Subcutaneous abdominal adipose tissue (tissue), 5 donors: ENCODE results near the gene GATC.

Source experiments
- H3K27ac ChIP-seq: one replicate; pipeline ENCODE4 v1.7.0; 2013; ENCODE audit warnings: low read depth, mild to moderate bottlenecking, inconsistent platforms, low read length, moderate library complexity
- H3K27me3 ChIP-seq, 5 donors: one replicate each; pipeline ENCODE4 v1.7.0; 2013; ENCODE audit warnings: low read length in 5 of 5, inconsistent platforms in 1 of 5; ENCODE audit not compliant: control insufficient read depth in 5 of 5, insufficient read depth in 4 of 5
- H3K36me3 ChIP-seq, 5 donors: one replicate each; pipeline ENCODE4 v1.7.0; 2013; ENCODE audit warnings: low read length in 5 of 5; ENCODE audit not compliant: control insufficient read depth in 5 of 5, insufficient read depth in 5 of 5
- H3K4me1 ChIP-seq, 5 donors: one replicate each; pipeline ENCODE4 v1.7.0; 2013; ENCODE audit warnings: low read length in 5 of 5, mild to moderate bottlenecking in 3 of 5, moderate library complexity in 1 of 5; ENCODE audit not compliant: control insufficient read depth in 5 of 5, insufficient read depth in 5 of 5
- H3K4me3 ChIP-seq, 5 donors: one replicate each; pipeline ENCODE4 v1.7.0; 2013; ENCODE audit warnings: low read length in 5 of 5, low read depth in 1 of 5
- H3K9ac ChIP-seq, 5 donors: one replicate each; pipeline ENCODE4 v1.7.0; 2013; ENCODE audit warnings: low read length in 5 of 5, mild to moderate bottlenecking in 4 of 5, moderate library complexity in 3 of 5
- H3K9me3 ChIP-seq, 5 donors: one replicate each; pipeline ENCODE4 v1.7.0; 2013; ENCODE audit warnings: low read length in 5 of 5; ENCODE audit not compliant: control insufficient read depth in 5 of 5
- donor health status: healthy.
- donor health status: healthy.
- donor health status: healthy.
- donor health status: healthy.
- donor health status: healthy.

GATC gene

DNA sequence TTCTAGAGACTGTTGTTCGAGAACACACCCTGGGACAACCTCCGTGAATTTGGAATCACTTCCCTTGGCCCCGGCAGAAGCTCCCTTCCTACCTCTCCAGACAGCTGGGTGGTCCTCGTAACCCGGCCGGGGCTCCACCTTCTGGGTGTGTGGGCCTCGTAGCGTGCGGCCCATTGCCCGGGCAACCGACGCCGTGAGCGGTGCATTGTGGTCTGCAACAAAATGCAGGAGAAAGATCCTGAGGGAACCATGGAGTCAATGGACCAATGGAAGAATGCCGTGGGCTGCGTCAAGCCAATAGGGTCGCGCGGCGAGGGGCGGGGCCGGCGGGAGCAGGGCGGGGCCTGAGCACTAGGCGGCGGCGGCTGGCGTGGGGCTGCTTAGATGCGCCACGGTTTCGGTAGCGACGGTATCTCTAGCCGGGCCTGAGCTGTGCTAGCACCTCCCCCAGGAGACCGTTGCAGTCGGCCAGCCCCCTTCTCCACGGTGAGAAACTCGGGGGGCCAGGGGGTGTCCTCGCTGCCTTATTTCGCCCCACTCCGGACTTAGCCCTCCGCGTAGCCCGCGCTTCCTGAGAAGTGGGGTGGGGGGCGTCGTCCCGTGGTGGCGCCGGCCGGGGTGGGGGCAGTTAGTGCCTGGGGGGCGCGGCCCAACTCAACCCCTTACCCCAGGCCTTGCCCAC lies 49.6 kb downstream of the GATC start, which contains the start of gene DYNLL1:
TSS of gene DYNLL1 (plus strand) at position 383 of the 682 bp plus-strand sequence. CDS start 309 bp downstream, outside the sequence.
- H3K4me1 ChIP-seq, result peaks cover 5 to 27% (median 24%) of the 10 kb centered on the region in 5 donors
- H3K27ac ChIP-seq, result peak within 1 kb of the TSS; percentile 89
- H3K27me3 ChIP-seq, result no peaks in the 10 kb centered on the region
- peak within 1 kb of the TSS; percentile 86 to 94 (median 88) for H3K4me3 ChIP-seq
- peak within 1 kb of the TSS in 4 of 5 donors; percentile 75 to 88 (median 83) for H3K9ac ChIP-seq
- no peaks in the 10 kb centered on the region for H3K9me3 ChIP-seq
- peaks cover 4 to 28% (median 19%) of the 10 kb centered on the region in 5 donors for H3K36me3 ChIP-seq

- Histone ChIP-seq H3K4me1 (peaks cover 4 to 21% (median 19%) of the 10 kb centered on the region in 5 donors), H3K9ac (peak overlapping the region; percentile 39 to 88 (median 80)), H3K27ac (peak overlapping the region; percentile 89), H3K9me3 (no peaks in the 10 kb centered on the region), H3K27me3 (no peaks in the 10 kb centered on the region), H3K36me3 (peaks cover 4 to 28% (median 22%) of the 10 kb centered on the region in 5 donors), H3K4me3 (peak overlapping the region; percentile 86 to 94 (median 88))
Observed at GRCh38 chr12:120496413-120497340, 50.4 kb downstream of the GATC start.

DNA sequence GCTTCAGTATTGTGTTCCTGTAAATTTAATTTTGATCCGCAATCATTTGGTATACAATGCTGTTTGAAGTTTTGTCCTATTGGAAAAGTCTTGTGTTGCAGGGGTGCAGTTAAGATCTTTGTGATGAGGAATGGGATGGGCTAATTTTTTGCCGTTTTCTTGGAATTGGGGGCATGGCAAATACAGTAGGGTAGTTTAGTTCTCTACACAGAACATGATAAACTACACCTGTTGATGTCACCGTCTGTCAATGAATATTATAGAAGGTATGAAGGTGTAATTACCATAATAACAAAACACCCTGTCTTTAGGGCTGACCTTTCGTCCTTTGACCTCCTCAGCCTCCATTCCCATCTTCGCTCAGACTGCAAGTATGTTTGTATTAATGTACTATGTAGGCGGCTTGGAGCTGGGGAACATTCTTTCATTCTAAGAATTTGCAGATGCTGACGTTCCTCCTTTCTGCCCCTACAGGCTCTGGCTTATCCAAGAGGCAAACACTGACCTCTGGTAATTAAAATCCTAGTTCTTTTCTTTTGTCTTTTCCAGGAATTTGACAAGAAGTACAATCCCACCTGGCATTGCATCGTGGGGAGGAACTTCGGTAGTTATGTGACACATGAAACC lies 51.4 kb downstream of the GATC start:
- peaks cover 4 to 21% (median 19%) of the 10 kb centered on the region in 5 donors for H3K4me1 ChIP-seq
- H3K4me3 ChIP-seq, result peak overlapping the region; percentile 86 to 94 (median 88)
- H3K9ac ChIP-seq, result peak overlapping the region; percentile 39 to 80 (median 76)
- H3K36me3 ChIP-seq, result peaks cover 4 to 28% (median 22%) of the 10 kb centered on the region in 5 donors
- no peaks in the 10 kb centered on the region for H3K27me3 ChIP-seq
- peak overlapping the region; percentile 57 for H3K27ac ChIP-seq
- no peaks in the 10 kb centered on the region for H3K9me3 ChIP-seq

- Histone ChIP-seq H3K9ac (no peak overlapping the region), H3K27ac (no peak overlapping the region), H3K9me3 (no peaks in the 10 kb centered on the region), H3K4me3 (no peak overlapping the region), H3K4me1 (peaks cover 4 to 21% (median 19%) of the 10 kb centered on the region in 5 donors), H3K36me3 (peaks cover 14 to 42% (median 32%) of the 10 kb centered on the region in 5 donors), H3K27me3 (no peaks in the 10 kb centered on the region)
Observed at GRCh38 chr12:120498870-120499515, 52.7 kb downstream of the GATC start.

GRCh38 chr12:120500581-120500980 lies 54.3 kb downstream of the GATC start:
- Histone ChIP-seq H3K9me3 (no peaks in the 10 kb centered on the region), H3K4me3 (no peak overlapping the region), H3K27me3 (no peaks in the 10 kb centered on the region), H3K27ac (no peak overlapping the region), H3K36me3 (peaks cover 15 to 54% (median 39%) of the 10 kb centered on the region in 5 donors), H3K9ac (no peak overlapping the region), H3K4me1 (peaks cover 0 to 14% (median 12%) of the 10 kb centered on the region in 5 donors)

DNA sequence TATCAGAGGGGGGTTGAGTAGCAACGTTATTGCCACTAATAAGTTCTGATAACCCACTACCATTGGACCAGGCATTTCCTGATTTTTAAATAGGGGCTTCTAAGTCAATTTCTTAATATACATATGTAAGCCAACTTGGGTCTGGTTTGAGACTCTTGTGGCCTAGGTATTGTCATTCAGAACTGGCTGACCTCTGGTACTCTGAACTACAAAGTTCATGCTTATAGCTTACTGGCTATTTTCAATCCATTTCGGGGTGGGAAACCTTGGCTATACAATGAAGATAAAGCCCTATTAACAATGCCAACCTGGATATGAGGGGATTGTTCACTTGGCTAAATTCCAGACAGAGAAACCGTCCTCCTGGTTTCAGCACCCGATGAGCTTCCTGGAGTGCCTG lies 58.3 kb downstream of the GATC start:
- Histone ChIP-seq H3K4me3 (no peak overlapping the region), H3K36me3 (peaks cover 18 to 60% (median 43%) of the 10 kb centered on the region in 5 donors), H3K27ac (no peak overlapping the region), H3K9ac (no peak overlapping the region), H3K4me1 (no peaks in the 10 kb centered on the region), H3K9me3 (no peaks in the 10 kb centered on the region), H3K27me3 (no peaks in the 10 kb centered on the region)

GRCh38 chr12:120508537-120508936 lies 62.3 kb downstream of the GATC start:
- H3K4me3 ChIP-seq, result no peak overlapping the region
- H3K9me3 ChIP-seq, result no peaks in the 10 kb centered on the region
- no peak overlapping the region for H3K9ac ChIP-seq
- no peaks in the 10 kb centered on the region for H3K4me1 ChIP-seq
- H3K27me3 ChIP-seq, result no peaks in the 10 kb centered on the region
- H3K27ac ChIP-seq, result no peak overlapping the region
- H3K36me3 ChIP-seq, result peaks cover 16 to 56% (median 39%) of the 10 kb centered on the region in 5 donors
